Suprapubic skin (tissue), 3 donors: ENCODE data around the gene MAGI1.

Source experiments
- CTCF ChIP-seq, 2 donors: fragments of 200-600 bp in 1 of 2; fragments of 450-650 bp in 1 of 2; sonication (generic) in 1 of 2; IDR thresholded peaks; one replicate each; pipeline ENCODE4 v1.5.1; 2016 to 2019; ENCODE audit warnings: antibody characterized with exemption in 2 of 2, mild to moderate bottlenecking in 1 of 2, moderate library complexity in 1 of 2
- EP300 ChIP-seq: sonication (generic); formaldehyde crosslinking; IDR thresholded peaks from one replicate; pipeline ENCODE4 v1.6.1; 2017; ENCODE audit warnings: antibody characterized with exemption
- POLR2A ChIP-seq, 2 donors: fragments of 450-650 bp; IDR thresholded peaks; one replicate each; pipeline ENCODE4 v1.6.1; 2017; ENCODE audit warnings: antibody characterized with exemption in 2 of 2, mild to moderate bottlenecking in 2 of 2, moderate library complexity in 2 of 2

DNA sequence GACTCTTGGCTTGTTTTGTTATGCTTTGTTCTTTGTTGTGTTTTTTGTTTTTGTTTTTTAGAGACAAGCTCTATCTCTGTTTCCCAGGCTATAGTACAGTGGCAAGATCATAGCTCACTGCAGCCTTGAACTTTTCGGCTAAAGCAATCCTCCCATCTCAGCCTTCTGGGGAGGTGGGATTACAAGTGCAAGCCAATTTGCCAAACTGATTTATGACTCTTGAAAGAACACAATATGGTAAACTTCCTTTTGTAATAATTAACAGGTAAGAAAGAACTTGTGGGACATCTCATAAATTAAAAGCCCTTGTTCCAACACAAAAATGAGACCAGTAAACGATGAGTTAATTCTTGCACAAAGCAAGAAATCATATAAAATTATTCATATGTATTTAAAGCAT, 476.3 kb downstream of the MAGI1 start:
- TF ChIP-seq CTCF (IDR thresholded peaks at IDR 0.05), result no peak
- TF ChIP-seq POLR2A (IDR thresholded peaks at IDR 0.05), result no peak
- no peak for TF ChIP-seq EP300
